Left cardiac atrium (tissue), 4 donors: ENCODE measurements around the gene SLC24A3. TPM values are rescaled to one million over a fixed set of nuclear protein-coding genes. Genes with fewer than 3 reads are reported as not detected.

Experiments used
- ATAC-seq, 2 donors: fragments of 200-7000 bp; cut with Tn5 transposase; one replicate each; pipeline ENCODE4 v1.9.1; 2020; ENCODE audit warnings: mild to moderate bottlenecking in 2 of 2, moderate library complexity in 2 of 2
- DNase-seq: peaks from one replicate; pipeline ENCODE4 v3.0.0-alpha.2; 2020
- intact Hi-C, 2 donors: fragments of 100-400 bp; cut with DNase I; formaldehyde crosslinking; loops; one replicate each; pipeline versions ENCODE4 v1.14.1 to v1.15.1; 2022 to 2023
- total RNA-seq, 2 donors: library from RNA; stranded (reverse); fragmentation: NEBNext Ultra II Directional; extraction: Animal tissue kit (Norgen Biotek cat#: 25700); gene quantifications; one replicate each; pipeline ENCODE4 v1.2.1, GENCODE V29; 2021
- donor health status: DM: no; HTN: yes; CAD: no.
- donor health status: DM: no; HTN: yes; CAD: no; lungs with severe emphysema.
- donor health status: DM: yes; HTN: yes; CAD: no.
- donor health status: Dilated cardiomyopathy.

SLC24A3 gene
- total RNA-seq, 2 donors from 2014 or later = 2.1 to 4.1 TPM

DNA sequence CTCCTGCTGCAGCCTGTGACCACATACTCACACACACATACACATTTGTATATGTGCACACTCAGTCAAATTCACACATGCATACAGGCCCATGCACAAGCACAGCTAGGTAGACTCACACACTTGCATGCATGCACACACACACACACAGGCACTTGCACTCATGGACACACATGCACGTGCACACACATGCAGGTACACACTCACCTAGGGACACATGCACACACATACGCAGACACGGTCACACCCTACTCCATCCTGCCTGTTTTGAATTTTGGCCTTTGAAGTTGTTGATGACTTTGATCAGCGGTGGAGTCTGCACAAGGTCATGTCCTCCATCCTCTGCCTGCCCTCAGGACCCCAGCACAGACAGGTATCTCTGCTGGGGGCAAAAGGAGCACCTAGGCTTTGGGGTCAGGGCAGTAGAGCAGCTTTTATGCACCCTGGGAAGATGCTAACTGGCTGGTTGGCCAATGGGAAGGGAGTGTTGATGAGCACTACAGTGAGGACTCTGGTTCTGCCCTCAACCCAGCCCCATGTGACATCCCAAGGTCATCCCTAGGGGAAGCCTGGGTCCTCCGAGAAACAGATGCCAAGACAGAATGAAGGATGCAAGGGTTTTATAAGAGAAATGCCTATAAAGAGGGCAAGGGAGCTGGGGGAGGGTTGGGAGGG is 218.3 kb downstream of the SLC24A3 start:
- intact Hi-C loops = no loop called here
- no peak for ATAC-seq
- DNase-seq = no peak

DNA sequence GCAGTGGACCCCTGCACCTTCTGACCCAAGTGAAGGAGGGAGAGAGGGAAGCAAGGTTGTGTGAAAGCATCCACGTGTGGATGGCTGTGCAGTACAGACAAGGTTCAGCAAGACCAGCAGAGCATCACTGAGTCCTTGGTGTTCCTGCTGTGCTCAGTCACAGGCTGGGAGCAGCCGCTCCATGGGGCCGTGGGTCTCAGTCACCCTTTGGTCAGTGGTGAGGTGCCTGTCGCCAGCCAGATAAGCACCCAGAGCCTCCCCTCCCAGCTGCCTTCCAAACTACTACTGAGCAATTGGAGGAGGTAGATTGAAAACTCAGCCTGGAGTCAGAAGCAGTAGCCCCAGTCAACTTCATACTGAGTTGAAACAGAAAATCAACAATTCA is 218.9 kb downstream of the SLC24A3 start:
- DNase-seq (no peak), ATAC-seq (no peak)
- intact Hi-C loops = no loop called here

DNA sequence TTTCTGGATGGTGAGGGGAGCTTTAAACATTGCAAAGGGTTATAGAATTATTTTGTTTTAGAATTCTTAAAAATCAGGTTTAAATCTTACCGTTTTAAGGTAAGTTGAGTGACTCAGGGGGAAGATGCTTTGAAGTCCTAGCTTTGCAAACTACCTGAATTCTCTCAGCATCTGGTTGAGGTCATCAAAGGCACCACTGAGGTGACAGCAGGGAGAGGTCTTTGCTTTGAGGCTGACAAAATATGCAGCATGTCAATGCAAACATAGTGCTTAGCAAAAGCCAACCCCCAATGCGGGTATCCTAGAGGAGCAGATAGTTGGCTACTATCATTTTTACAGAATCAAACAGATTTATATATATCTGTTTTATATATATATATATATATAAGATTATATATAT is 219.5 kb downstream of the SLC24A3 start:
- ATAC-seq (no peak), DNase-seq (no peak)
- intact Hi-C loops = no loop called here

DNA sequence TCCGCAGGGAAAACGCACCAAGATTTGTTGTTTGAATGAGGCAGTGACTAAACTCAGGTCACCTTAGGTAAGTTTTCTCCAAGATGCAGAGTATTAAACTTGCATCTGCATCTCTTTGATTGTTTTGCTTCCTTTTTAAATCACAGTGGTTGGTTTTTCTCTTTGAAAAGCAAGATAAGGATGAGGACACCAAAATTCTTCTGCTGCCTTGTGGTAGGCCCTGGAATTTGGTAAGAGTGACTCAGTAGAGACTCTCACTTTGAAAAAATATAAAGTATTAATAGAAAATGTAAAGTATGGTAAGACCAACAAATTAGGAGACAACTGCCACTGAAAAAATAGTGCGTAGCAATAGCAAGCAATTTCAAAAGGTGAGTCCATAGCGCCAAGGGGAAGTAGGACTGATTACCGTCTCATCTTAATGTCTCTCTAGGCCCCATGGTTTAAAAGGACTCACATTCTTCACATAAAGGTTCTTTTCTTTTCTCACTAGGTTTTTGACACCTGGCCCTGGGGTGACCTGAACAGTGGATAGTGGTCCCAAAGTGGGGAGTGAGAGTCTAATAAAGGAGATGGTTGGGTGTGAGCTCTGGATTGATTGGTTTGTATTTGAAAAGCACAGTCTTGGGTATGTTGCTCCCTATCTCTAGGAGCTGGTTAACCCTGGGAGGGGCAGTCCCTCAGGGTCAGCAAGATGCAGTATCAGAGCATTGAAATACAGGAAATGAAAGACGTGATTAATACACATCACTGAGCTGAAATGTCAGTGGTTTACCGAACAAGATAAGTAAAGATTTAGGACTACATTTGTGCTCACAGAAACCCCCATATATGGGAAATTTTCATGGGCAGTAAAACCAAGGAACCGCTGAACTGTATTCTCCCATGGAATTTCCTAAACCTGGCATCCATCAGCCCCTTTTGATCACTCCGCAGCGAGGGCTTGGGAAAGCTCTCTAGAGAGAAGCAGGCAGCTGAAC is 221.2 kb downstream of the SLC24A3 start:
- intact Hi-C loops = no loop called here
- ATAC-seq (no peak), DNase-seq (no peak)

DNA sequence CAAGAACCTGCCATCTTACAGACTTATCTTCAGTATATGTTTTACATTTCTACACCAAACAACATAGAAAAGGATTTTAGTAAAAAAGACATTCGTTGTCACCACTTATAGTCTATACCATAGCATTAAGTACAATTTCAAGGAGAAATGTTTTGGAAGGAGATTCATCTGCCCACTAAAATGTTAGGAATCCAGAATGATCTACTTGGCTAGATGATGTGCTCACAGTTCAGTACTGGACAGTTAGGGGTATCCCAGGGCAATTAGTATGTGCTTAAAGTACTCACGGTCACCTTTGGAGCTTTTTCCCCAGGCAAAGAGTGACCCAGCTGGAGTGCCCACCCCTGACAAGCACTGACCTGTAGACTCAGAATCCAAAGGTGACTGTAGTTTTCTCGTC is 222.9 kb downstream of the SLC24A3 start:
- no peak for ATAC-seq
- no peak for DNase-seq
- intact Hi-C loops = no loop called here

DNA sequence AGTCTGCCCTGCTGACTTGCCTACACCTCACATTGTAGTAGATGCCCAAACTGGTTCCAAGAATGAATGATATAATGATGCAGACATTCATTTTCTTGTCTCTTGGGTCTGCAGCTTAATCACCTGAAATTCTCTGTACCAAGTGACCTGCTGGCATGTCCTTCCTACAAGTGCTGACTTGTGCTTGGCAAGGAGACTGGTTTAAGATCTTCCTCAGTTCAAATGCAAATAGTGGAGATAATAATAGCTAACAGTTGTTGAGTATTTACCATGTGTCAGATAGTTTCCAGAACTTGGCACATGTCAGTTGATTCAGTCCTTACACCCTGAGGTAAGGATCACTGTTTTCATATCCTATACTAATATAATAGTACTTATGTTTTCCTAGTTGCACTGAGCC is 223.4 kb downstream of the SLC24A3 start:
- ATAC-seq (no peak), DNase-seq (no peak)
- intact Hi-C loops = no loop called here

DNA sequence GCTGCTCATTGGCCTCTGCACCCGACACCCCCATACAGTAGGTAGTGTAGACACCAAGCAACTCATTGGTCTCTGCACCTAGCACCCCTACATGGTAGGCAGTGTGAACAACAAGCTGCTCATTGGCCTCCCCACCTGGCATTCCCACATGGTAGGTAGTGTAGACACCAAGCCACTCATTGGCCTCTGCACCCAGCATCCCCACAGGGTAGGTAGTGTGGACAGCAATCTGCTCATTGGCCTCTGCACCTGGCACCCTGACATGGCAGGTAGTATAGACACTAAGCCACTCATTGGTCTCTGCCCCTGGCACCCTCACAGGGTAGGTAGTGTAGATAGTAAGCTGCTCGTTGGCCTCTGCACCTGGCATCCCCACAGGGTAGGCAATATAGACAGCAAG is 226.0 kb downstream of the SLC24A3 start:
- intact Hi-C loops = no loop called here
- ATAC-seq = no peak
- no peak for DNase-seq

DNA sequence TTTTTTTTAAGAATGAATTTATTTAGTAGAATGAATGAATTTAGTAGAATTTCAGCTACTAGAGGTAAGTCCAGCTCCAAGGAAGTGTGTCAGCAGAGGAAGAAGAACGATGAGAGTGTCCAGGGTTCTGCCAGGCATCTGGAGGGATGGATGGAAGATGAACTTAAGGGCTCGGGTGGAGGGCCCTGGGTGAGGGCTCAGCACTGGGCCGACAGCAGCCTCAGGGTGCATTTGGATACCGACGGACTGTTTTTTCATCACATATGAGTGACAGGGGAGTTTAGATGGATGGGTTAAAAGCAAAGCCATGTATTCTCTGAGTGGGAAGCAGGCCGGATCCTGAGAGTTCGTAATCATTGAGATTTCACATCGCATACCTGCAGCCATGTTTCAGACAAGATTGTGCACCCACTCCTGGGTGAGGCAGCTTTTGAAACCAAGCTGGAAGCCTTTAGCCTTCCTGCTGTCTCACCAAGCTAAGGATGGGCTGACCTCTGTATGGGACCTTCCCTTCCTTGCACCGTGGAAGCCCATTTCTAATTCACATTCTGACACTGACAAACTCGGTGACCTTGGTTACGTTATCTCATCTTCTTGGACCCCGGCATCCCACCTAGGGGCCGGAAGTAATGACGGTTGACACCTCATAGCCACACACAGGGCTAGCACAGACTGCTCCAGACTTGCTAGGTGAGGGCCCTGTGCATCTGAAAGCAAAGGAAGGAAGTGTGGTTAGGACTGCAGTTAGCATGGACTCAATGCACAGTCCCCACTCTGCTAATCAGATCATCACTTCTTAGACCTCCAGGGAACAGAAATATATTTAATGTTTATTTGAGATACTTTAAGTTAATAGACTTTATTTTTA is 228.5 kb downstream of the SLC24A3 start:
- ATAC-seq (no peak), DNase-seq (no peak)
- intact Hi-C loops = no loop called here

DNA sequence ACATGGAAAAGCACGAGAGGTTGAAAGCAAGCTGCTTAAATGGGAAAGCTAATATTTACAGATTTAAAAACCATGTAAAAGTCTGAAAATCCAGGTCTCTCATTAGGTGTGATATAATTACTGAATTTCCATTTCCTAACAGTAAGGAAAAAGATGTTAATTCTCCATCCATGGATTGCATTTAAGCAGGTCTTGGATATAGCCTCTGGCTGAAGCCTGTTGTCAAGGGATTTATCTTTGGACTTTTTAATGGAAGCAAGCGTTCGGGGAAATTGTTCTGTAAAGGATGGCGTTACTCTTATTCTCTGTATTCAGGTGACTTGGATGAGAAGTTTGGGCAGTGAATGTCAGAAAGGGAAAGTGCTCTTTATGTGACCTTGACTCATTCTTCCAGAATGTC is 233.8 kb downstream of the SLC24A3 start:
- no peak for DNase-seq
- intact Hi-C loops = no loop called here
- no peak for ATAC-seq

DNA sequence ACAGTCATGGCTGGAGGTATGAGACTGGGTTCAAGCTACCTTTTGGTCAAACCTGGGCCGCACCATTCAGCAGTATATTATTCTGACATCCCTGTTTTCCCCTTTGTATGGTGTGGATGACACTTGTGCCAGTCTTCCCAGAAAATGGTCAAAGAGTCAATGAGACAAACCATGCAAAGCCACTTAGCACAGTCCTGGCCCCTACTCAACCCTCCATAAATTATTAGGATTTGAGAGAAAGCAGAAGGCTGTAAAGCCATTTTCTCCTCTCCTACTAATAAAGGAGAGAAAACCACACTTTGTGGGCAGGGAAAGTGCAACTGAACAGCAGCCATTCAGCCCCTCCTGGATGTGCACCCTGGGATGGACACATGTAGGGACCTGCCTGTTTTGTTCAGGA is 236.2 kb downstream of the SLC24A3 start:
- DNase-seq (no peak), ATAC-seq (no peak)
- intact Hi-C loops = no loop called here

DNA sequence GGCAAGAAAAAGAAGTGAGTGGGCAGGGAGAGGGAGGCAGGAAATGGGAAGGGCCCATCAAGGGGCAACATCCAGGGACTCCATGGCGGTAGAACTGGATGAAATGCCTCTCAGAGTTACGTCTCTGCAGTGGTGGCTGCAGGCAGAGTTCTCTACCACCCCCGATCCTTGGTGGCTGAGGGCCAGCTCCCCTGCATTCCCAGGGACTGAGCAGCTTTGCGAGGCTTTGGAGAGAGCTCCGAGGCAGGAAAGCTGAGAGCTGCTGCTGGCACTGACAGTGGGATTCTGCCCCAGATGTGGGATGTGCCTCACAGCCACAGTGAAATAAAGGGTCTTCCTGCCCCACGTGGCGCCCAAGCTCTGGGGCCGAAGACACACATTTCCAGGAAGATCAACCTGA is 236.6 kb downstream of the SLC24A3 start:
- ATAC-seq = peak in 1 of 2 donors; percentile 37

DNA sequence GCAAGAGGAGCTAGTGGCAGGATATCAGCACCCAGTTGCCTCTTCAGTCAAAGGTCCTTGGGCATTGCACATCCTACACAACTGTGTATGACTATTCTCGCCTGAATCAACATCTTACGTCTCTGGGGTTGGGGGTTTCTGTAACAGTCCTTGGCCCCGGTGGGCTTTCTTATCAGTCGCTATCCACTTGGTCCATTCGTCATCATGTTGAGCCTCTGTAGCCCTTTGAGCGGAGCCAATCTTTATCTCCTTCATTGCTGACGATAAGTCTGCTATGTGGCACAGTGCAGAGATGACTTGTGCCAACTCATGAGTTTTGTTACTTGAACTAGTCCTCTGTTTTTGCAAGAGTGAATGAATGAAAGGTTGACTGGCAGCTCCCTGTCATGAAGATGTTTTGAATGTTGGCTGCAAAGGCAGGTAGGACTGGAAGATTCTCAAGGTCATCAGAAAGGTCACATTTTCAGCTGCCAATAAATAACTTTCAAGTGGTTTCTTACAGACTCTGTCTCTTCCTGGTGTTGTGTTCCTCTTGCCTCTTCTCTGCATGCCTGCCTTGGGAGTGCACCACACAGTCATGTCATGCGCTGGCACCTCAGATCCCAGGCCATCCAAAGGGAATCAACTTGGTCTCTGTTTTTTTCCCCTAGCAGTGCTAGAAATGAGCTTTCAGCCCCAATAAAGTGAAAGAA is 238.9 kb downstream of the SLC24A3 start:
- ATAC-seq = no peak
- intact Hi-C loops = no loop called here
- no peak for DNase-seq

More for the DNA sequence above, 236.6 kb downstream of the SLC24A3 start:
- intact Hi-C loops = no loop called here
- DNase-seq = peak; percentile 26

DNA sequence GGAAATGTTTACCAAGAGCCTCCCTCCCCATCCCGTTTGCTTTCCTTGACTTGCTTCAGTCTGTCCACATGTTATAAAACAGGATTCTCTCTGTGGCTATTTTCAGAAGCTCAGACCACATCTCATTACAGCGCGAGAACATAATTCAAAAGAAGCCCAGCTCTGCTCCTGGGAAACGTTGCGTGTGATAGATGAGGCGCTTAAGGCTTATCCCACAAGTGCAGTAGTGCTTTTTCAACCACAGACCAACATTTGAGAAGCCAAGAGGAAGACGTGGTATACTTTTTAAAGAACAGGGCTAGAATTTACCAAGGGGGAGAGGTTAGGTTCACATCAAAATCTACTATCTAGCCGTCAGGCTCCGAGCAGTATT is 239.5 kb downstream of the SLC24A3 start:
- intact Hi-C loops = no loop called here
- DNase-seq (no peak), ATAC-seq (no peak)

DNA sequence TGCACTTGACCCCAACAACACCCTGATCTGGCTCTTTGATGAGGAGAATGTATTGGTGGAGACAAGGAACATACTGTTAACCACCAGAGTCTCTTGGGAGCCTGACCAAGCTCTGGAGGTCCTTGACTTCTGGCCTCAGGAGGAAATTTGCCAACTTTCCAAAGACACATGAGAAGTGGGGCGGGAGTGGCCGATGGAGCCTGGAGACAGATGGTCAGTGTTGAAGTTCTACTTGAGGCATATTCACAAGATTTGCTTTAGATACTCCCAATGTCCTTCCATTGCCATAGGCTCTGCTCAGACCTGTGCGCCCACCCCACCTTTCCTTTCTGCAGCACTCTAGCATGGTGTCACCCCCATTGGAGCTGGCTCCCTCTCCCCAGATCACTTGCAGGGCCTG is 241.0 kb downstream of the SLC24A3 start:
- DNase-seq (no peak), ATAC-seq (no peak)
- intact Hi-C loops = no loop called here

DNA sequence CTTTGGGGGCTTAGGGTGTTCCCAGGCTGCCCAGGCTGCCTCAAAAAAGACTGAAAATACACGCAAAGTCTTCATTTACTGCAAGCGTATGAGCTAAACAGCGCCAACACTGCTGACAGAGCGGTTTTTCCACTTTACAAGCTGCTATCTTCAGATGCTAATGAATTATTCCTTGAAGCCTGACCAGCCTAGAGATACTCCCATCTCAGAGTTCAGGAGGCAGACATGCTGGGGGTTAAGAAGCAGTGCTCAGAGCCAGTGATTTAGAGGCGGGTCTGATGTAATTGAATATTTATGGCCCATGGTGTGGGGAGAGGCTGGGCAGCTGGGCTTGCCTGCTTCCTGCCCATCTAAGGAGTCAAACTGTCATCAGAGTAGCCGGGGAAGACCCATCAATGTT is 241.4 kb downstream of the SLC24A3 start:
- intact Hi-C loops = no loop called here
- DNase-seq (no peak), ATAC-seq (no peak)

DNA sequence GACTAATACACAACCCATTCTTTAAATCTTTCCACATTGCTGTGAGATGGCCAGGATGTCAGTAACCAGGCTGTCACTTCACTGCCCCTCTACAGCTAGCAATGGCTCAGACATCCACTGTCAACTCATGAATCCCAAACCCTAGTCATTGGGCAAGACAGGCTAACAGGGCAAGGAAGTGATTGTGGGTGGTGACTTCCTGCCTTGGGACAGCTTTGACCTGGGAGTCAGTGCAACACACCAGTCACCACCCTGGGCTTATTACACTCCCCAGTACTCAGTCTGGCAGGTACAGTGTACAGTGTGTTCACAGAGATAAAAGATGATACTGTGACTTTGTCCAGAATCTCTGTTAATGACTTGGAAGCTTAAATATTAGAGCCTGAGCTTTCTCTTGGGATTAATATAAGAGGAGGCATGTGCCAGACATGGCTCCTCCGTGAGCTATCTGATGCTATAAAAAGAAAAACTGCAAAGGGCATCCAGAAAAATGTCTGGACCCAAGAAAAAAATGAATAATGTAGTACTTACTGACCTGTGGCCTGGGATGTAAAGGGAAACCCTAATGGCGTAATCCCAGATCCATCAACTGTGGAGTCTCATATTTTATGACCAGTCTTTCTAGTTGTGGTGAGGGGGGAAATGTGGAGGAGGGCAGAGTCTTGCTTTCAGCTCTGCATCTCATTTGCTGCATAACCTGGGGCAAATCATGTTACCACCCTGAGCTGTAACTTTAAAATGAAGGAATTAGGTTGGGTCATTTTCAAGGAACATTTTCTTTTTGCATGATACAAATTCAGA is 244.4 kb downstream of the SLC24A3 start:
- intact Hi-C loops = no loop called here
- no peak for ATAC-seq

DNA sequence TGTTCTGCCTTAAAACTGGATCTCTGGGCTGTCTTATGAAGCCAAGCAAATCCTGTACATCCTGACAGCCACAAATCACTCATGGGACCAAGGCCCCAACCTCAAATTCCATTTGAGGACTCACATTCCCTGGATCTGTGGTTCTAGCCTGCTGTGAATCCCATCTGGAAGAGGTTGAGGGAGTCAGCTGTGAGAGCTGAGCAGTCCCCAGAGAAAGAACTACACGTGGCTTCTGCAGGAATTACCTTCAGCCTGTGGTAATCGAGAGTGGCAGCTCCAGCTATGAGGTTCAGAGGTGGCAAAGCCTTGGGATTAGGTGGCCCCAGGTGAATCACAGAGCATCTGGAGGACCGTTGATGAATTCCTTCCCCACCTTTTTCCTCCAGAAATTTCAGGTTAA is 245.2 kb downstream of the SLC24A3 start:
- DNase-seq (no peak), ATAC-seq (no peak)
- intact Hi-C loops = no loop called here

More for the DNA sequence above, 244.4 kb downstream of the SLC24A3 start:
- no peak for DNase-seq

DNA sequence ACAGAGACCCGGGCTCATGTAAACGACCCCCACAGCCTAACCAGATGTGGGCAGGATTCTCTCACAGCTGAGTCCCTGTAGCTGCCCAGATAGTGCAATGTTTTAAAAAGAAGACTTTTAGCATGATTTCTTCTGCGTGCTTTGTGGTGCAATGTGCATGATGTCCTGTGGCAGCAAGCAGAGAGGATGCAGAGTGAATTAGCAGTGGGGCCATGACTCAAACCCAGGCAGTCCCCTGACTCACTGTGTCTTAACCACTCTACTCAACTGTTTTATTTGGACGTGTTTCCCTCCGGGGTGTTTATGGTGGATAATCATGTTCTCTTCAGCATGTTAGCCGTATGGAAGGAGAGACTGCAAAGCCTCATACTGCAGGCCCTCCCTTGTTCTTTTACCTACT is 247.9 kb downstream of the SLC24A3 start:
- no peak for DNase-seq
- intact Hi-C loops = no loop called here
- peak in 1 of 2 donors; percentile 63 for ATAC-seq
